K562 (cell line): ENCODE data around the gene GREB1.

Experiments used
- CUX1 ChIP-seq: fragments of 200-800 bp; sonication (Bioruptor generic); IDR thresholded peaks from 2 replicates; pipeline ENCODE4 v1.6.1; 2016; ENCODE audit warnings: missing genetic modification characterization, missing compliant biosample characterization
- EP300 ChIP-seq: IDR thresholded peaks from 2 replicates; pipeline ENCODE4 v1.6.1; 2012; ENCODE audit warnings: low read length, improper control_type of control experiment
- GATAD2A ChIP-seq: fragments of 450-650 bp; IDR thresholded peaks from 2 replicates; pipeline ENCODE4 v1.6.1; 2017
- HDAC2 ChIP-seq: fragments of 450-650 bp; IDR thresholded peaks from 2 replicates; pipeline ENCODE4 v1.6.1; 2016; ENCODE audit warnings: mild to moderate bottlenecking
- HNRNPK ChIP-seq: fragments of 200-400 bp; formaldehyde crosslinking; IDR thresholded peaks from one replicate; pipeline ENCODE4 v1.6.1; 2018; ENCODE audit warnings: mild to moderate bottlenecking, low read depth, low read length; ENCODE audit not compliant: poor library complexity, severe bottlenecking
- KDM1A ChIP-seq, 2 experiments: fragments of 450-650 bp; IDR thresholded peaks; 2 replicates each; pipeline ENCODE4 v1.6.1; 2016; ENCODE audit warnings: mild to moderate bottlenecking in 2 of 2
- MAX ChIP-seq: sonication (generic); formaldehyde crosslinking; IDR thresholded peaks from 2 replicates; pipeline ENCODE4 v1.9.0; 2022; ENCODE audit warnings: mild to moderate bottlenecking, missing genetic modification reagents
- NFE2L1 ChIP-seq: fragments of 450-650 bp; IDR thresholded peaks from 2 replicates; pipeline ENCODE4 v1.6.1; 2016; ENCODE audit warnings: missing genetic modification characterization, low read depth, mild to moderate bottlenecking, missing compliant biosample characterization, moderate library complexity, borderline replicate concordance
- PCBP2 ChIP-seq: fragments of 200-400 bp; formaldehyde crosslinking; IDR thresholded peaks from 2 replicates; pipeline ENCODE4 v1.6.1; 2018; ENCODE audit warnings: low read length, low read depth, mild to moderate bottlenecking, moderate library complexity; ENCODE audit not compliant: poor library complexity, severe bottlenecking
- POLR2A ChIP-seq: fragments of 450-650 bp; conservative IDR thresholded peaks from 2 replicates; pipeline ENCODE4 v1.6.1; 2016
- RERE ChIP-seq: sonication (generic); formaldehyde crosslinking; IDR thresholded peaks from 2 replicates; pipeline ENCODE4 v1.8.0; 2023; ENCODE audit warnings: missing genetic modification reagents, mild to moderate bottlenecking, borderline replicate concordance
- SIN3B ChIP-seq: fragments of 450-650 bp; IDR thresholded peaks from 2 replicates; pipeline ENCODE4 v1.6.1; 2017; ENCODE audit warnings: low read depth, mild to moderate bottlenecking, moderate library complexity
- SOX6 ChIP-seq: fragments of 450-650 bp; IDR thresholded peaks from 2 replicates; pipeline ENCODE4 v1.6.1; 2014; ENCODE audit warnings: mild to moderate bottlenecking
- ZBTB49 ChIP-seq: sonication (generic); formaldehyde crosslinking; IDR thresholded peaks from 2 replicates; pipeline ENCODE4 v1.8.0; 2022; ENCODE audit warnings: missing genetic modification reagents, mild to moderate bottlenecking, borderline replicate concordance

- TF ChIP-seq POLR2A (no peak), NFE2L1 (tag) (no peak), GATAD2A (no peak), SOX6 (no peak), HNRNPK (no peak), MAX (no peak), KDM1A (IDR thresholded peaks at IDR 0.05) (no peak), CUX1 (CRISPR knock-in tag) (no peak), SIN3B (no peak), ZBTB49 (CRISPR knock-in tag) (no peak), EP300 (no peak), HDAC2 (no peak), PCBP2 (no peak), RERE (no peak)
These were observed 54.6 kb downstream of the GREB1 start for GRCh38 chr2:11588228-11589110.
